Gastroesophageal sphincter (tissue), 4 donors: ENCODE measurements around the gene PIK3R4. TPM values are rescaled to one million over a fixed set of nuclear protein-coding genes. Genes with fewer than 3 reads are reported as not detected.
A peak's percentile ranks its signal among the peaks of the same experiment; 100 is the strongest.

Experiments
- ATAC-seq: fragments of 150-250 bp; one replicate; pipeline ENCODE4 v1.9.1; 2016; ENCODE audit warnings: mild to moderate bottlenecking, moderate library complexity
- H3K27ac ChIP-seq, 4 donors: fragments of 200-600 bp; sonication (generic) in 3 of 4; 1 replicate in 3 of 4; 2 replicates in 1 of 4; pipeline ENCODE4 v1.5.1; 2016 to 2019
- H3K27me3 ChIP-seq: fragments of 200-600 bp; sonication (generic); one replicate; pipeline ENCODE4 v1.5.1; 2019
- H3K36me3 ChIP-seq, 2 donors: fragments of 200-600 bp; sonication (generic); one replicate each; pipeline ENCODE4 v1.5.1; 2019; ENCODE audit warnings: control low read depth in 1 of 2
- H3K4me1 ChIP-seq, 3 donors: fragments of 200-600 bp; sonication (generic); 1 replicate in 2 of 3; 2 replicates in 1 of 3; pipeline ENCODE4 v1.5.1; 2016 to 2019; ENCODE audit warnings: control low read depth in 2 of 3
- H3K4me3 ChIP-seq, 2 donors: fragments of 200-600 bp; sonication (generic); one replicate each; pipeline ENCODE4 v1.5.1; 2019; ENCODE audit warnings: mild to moderate bottlenecking in 1 of 2, moderate library complexity in 1 of 2
- H3K9me3 ChIP-seq, 3 donors: fragments of 200-600 bp; sonication (generic); one replicate each; pipeline ENCODE4 v1.5.1; 2017 to 2019; ENCODE audit warnings: control low read depth in 2 of 3
- CTCF ChIP-seq, 4 experiments: fragments of 200-600 bp in 2 of 4; fragments of 450-650 bp in 2 of 4; sonication (generic) in 1 of 4; IDR thresholded peaks; one replicate each; pipeline ENCODE4 v1.5.1; 2017 to 2019; ENCODE audit warnings: antibody characterized with exemption in 4 of 4, mild to moderate bottlenecking in 2 of 4, moderate library complexity in 2 of 4
- EP300 ChIP-seq: sonication (generic); formaldehyde crosslinking; IDR thresholded peaks from one replicate; pipeline ENCODE4 v1.6.1; 2017; ENCODE audit warnings: antibody characterized with exemption, mild to moderate bottlenecking
- POLR2A ChIP-seq, 2 donors: fragments of 450-650 bp; IDR thresholded peaks; one replicate each; pipeline ENCODE4 v1.6.1; 2017; ENCODE audit warnings: antibody characterized with exemption in 2 of 2, mild to moderate bottlenecking in 2 of 2, moderate library complexity in 1 of 2
- POLR2AphosphoS5 ChIP-seq: sonication (generic); formaldehyde crosslinking; IDR thresholded peaks from one replicate; pipeline ENCODE4 v1.6.1; 2017; ENCODE audit warnings: antibody characterized with exemption
- WGBS, 2 donors: methylation state at CpG; one replicate each; pipeline ENCODE4 v1.1.5; 2018; ENCODE audit warnings: low coverage in 1 of 2; 5-methylcytosine and 5-hydroxymethylcytosine counted together
- total RNA-seq, 4 donors: library from RNA; depleted of rRNA; stranded (reverse); fragments of >200 nt; gene quantifications; one replicate each; pipeline ENCODE4 v1.1.0, GENCODE V29; 2016

Gene PIK3R4
- total RNA-seq, 4 donors from 2014 or later = 28.0 to 40.2 (median 34.8) TPM

DNA sequence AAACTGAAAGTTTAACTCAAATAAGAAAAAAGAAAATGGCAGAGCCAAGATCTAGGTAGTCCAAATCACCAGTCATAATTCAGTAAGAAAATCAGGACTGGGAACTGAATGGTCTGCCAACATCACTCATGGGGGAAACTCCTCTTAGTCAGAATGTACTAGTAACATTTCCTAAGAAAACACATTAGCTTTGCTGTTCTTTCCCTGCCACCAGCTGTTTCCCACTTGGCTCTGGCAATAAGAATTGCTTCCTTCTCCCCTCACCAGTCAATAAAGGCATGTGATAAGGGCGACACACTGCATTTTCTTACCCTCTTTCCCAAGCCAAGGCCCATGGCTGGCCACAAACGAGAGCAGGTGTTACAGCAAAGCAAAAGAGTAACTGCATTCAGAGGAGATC lies 46.1 kb downstream of the PIK3R4 start:
- no peak for TF ChIP-seq POLR2A (IDR thresholded peaks at IDR 0.05)
- TF ChIP-seq CTCF (IDR thresholded peaks at IDR 0.05) = no peak
- TF ChIP-seq POLR2AphosphoS5 = no peak
- TF ChIP-seq EP300 = no peak
- Histone ChIP-seq H3K27ac (no peak overlapping the region), H3K27me3 (no peaks in the 10 kb centered on the region), H3K4me3 (no peak overlapping the region), H3K4me1 (no peaks in the 10 kb centered on the region), H3K36me3 (peaks cover 2 to 78% of the 10 kb centered on the region in 2 donors), H3K9me3 (no peaks in the 10 kb centered on the region)
- WGBS, 2 donors = 67% methylated on average over 1 of the region's 2 CpGs; no CpG with 5 or more reads in 1 of the 2 donors
- ATAC-seq = peak; percentile 28

- TF ChIP-seq POLR2AphosphoS5 (no peak), CTCF (IDR thresholded peaks at IDR 0.05) (peak in 1 of 4 experiments; percentile 7)
- peaks cover 2 to 75% of the 10 kb centered on the region in 2 donors for H3K36me3 ChIP-seq
- no peak for ATAC-seq
Measured at GRCh38 chr3:130699765-130700164, 46.9 kb downstream of the PIK3R4 start.

DNA sequence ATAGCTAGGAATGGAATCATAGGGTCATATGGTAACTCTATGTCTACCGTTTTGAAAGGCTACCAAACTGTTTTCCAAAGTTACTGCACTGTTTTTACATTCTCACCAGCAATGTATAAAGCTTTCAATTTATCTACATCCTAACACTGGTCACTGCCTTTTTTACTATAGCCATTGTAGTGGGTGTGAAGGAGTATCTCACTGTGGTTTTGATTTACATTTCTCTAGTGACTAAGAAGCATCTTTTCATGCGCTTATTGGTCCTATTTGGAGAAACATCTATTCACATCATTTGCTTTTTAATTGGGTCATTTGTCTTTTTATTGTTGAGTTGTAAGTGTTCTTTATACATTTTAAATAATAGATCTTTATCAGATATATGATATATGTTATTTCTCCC lies 53.3 kb downstream of the PIK3R4 start:
- ATAC-seq = no peak

More at GRCh38 chr3:130699765-130700164, 46.9 kb downstream of the PIK3R4 start:
- H3K9me3 ChIP-seq = no peaks in the 10 kb centered on the region
- no peak overlapping the region for H3K4me3 ChIP-seq
- no peaks in the 10 kb centered on the region for H3K4me1 ChIP-seq
- H3K27ac ChIP-seq = no peak overlapping the region
- no peaks in the 10 kb centered on the region for H3K27me3 ChIP-seq

GRCh38 chr3:130692455-130692854 lies 54.2 kb downstream of the PIK3R4 start:
- 40 to 57% methylated on average over 1 of the region's 1 CpG for WGBS, 2 donors
- Histone ChIP-seq H3K36me3 (peaks cover 4 to 48% of the 10 kb centered on the region in 2 donors), H3K9me3 (no peaks in the 10 kb centered on the region), H3K4me3 (no peak overlapping the region), H3K4me1 (no peaks in the 10 kb centered on the region), H3K27me3 (no peaks in the 10 kb centered on the region), H3K27ac (no peak overlapping the region)
- no peak for ATAC-seq
- TF ChIP-seq EP300 (no peak), POLR2A (IDR thresholded peaks at IDR 0.05) (no peak), CTCF (IDR thresholded peaks at IDR 0.05) (no peak), POLR2AphosphoS5 (no peak)

More for the DNA sequence above, 53.3 kb downstream of the PIK3R4 start:
- Histone ChIP-seq H3K27me3 (no peaks in the 10 kb centered on the region), H3K4me1 (no peaks in the 10 kb centered on the region), H3K27ac (no peak overlapping the region), H3K4me3 (no peak overlapping the region), H3K36me3 (peaks cover 4 to 44% of the 10 kb centered on the region in 2 donors), H3K9me3 (no peaks in the 10 kb centered on the region)
- no peak for TF ChIP-seq EP300
- no peak for TF ChIP-seq CTCF (IDR thresholded peaks at IDR 0.05)
- TF ChIP-seq POLR2A (IDR thresholded peaks at IDR 0.05) = no peak
- 100% methylated on average over 2 of the region's 2 CpGs for WGBS, 2 donors

GRCh38 chr3:130688697-130689470 lies 57.7 kb downstream of the PIK3R4 start:
- Histone ChIP-seq H3K27me3 (no peaks in the 10 kb centered on the region), H3K4me1 (no peaks in the 10 kb centered on the region), H3K36me3 (peaks cover 7 to 60% of the 10 kb centered on the region in 2 donors), H3K4me3 (no peak overlapping the region), H3K9me3 (no peaks in the 10 kb centered on the region), H3K27ac (no peak overlapping the region)
- WGBS, 2 donors = 66 to 90% methylated on average over 2 to 3 of the region's 3 CpGs
- ATAC-seq = no peak
- TF ChIP-seq EP300 (no peak), CTCF (IDR thresholded peaks at IDR 0.05) (no peak), POLR2A (IDR thresholded peaks at IDR 0.05) (no peak), POLR2AphosphoS5 (no peak)
